ENCODE measurements around the gene MSH2. TPM values are rescaled to one million over a fixed set of nuclear protein-coding genes. Genes with fewer than 3 reads are reported as not detected.
"Not testable (repeated sequence)": the region's sequence is repeated elsewhere in the genome, so short reads cannot be mapped to it uniquely, and the experiment has no call there.

Gene MSH2
- total RNA-seq, 1 donor from 2014 or later = 13.1 TPM

DNA sequence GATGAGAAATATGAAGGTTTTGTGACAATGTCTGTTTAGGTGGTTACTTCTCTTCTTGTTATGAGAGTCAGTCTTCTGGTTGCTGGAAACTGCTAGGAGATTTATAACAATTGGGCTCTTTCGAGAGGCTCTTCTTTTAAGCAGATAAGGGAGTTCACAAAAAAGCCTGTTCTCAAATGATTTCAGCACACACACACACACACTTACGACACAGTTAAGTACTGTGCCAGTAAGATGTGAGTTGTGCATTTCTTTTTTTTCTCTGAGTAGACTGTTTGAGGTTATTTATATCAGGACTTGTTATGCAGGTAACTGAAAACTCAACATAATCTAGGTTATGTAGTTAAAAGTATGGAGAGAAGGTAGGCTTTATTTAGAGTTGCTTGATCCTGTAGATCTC, 49.8 kb downstream of the MSH2 start:
- Histone ChIP-seq H3K27me3 (ENCODE audit: low read depth) (no peaks in the 10 kb centered on the region), H3K27ac (no peak overlapping the region), H3K9me3 (no peaks in the 10 kb centered on the region), H3K4me3 (no peak overlapping the region), H3K4me1 (no peaks in the 10 kb centered on the region), H3K36me3 (no peaks in the 10 kb centered on the region)
- intact Hi-C loops (cut with DNase I) = no loop called here
- no peak for ATAC-seq
- TF ChIP-seq, protein P1, sequence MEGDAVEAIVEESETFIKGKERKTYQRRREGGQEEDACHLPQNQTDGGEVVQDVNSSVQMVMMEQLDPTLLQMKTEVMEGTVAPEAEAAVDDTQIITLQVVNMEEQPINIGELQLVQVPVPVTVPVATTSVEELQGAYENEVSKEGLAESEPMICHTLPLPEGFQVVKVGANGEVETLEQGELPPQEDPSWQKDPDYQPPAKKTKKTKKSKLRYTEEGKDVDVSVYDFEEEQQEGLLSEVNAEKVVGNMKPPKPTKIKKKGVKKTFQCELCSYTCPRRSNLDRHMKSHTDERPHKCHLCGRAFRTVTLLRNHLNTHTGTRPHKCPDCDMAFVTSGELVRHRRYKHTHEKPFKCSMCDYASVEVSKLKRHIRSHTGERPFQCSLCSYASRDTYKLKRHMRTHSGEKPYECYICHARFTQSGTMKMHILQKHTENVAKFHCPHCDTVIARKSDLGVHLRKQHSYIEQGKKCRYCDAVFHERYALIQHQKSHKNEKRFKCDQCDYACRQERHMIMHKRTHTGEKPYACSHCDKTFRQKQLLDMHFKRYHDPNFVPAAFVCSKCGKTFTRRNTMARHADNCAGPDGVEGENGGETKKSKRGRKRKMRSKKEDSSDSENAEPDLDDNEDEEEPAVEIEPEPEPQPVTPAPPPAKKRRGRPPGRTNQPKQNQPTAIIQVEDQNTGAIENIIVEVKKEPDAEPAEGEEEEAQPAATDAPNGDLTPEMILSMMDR (IDR thresholded peaks at IDR 0.05) = no peak
- DNase-seq = no peak

DNA sequence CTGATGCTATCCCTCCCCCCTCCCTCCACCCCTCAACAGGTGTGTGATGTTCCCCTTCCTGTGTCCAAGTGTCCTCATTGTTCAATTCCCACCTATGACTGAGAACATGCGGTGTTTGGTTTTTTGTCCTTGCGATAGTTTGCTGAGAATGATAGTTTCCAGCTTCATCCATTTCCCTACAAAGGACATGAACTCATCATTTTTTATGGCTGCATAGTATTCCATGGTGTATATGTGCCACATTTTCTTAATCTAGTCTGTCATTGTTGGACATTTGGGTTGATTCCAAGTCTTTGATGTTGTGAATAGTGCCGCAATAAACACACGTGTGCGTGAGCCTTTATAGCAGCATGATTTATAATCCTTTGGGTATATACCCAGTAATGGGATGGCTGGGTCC, 51.9 kb downstream of the MSH2 start:
- H3K4me3 ChIP-seq; intact Hi-C loops (cut with DNase I); DNase-seq; H3K9me3 ChIP-seq; H3K4me1 ChIP-seq; H3K36me3 ChIP-seq; ATAC-seq; H3K27ac ChIP-seq; H3K27me3 ChIP-seq (ENCODE audit: low read depth): not testable (repeated sequence)

DNA sequence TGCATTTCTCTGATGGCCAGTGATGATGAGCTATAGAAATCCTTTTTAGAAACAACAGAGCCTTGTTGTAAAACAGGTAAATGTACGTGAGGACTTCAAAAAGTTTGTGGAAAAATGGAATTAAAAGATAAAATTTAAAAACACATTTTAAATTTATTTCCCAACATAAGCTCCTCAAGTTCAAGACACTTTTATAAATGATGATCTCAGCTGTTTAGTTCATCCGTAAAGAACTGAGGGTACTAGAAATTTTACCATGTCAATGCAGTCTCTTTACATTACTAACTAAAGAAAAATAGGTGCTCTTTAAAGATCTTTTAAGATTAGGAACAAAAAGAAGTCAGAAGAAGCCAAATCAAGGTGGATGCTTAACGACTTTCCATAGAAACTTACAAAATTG, 52.5 kb downstream of the MSH2 start:
- Histone ChIP-seq H3K4me3 (no peak overlapping the region), H3K9me3 (no peaks in the 10 kb centered on the region), H3K27ac (no peak overlapping the region), H3K36me3 (no peaks in the 10 kb centered on the region), H3K4me1 (no peaks in the 10 kb centered on the region), H3K27me3 (ENCODE audit: low read depth) (no peaks in the 10 kb centered on the region)
- DNase-seq (no peak), ATAC-seq (no peak)
- intact Hi-C loops (cut with DNase I) = no loop called here
- TF ChIP-seq, protein P1 (IDR thresholded peaks at IDR 0.05) = no peak

DNA sequence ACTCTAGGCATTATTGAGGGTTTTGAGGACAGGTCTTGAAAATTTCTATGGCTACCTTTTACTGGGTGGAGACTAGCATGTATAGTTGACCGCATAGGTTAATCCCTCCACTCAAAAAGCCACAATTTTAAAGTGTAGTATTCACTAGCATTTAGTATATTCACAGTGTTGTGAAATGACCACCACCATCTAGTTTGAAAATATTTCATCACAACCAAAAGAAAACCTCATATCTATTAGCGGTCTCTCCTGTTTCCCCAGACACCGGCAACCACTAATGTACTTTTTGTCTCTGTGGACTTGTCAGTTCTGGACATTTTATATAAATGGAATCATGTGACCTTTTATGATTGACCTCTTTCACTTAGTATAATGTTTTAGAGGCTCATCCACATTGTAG, 53.9 kb downstream of the MSH2 start:
- H3K36me3 ChIP-seq = no peaks in the 10 kb centered on the region
- TF ChIP-seq, protein P1 (IDR thresholded peaks at IDR 0.05) = no peak
- no peaks in the 10 kb centered on the region for H3K9me3 ChIP-seq
- ATAC-seq (no peak), DNase-seq (no peak)
- H3K4me3 ChIP-seq = no peak overlapping the region
- H3K27ac ChIP-seq = no peak overlapping the region
- intact Hi-C loops (cut with DNase I) = no loop called here
- H3K27me3 ChIP-seq (ENCODE audit: low read depth) = no peaks in the 10 kb centered on the region
- no peaks in the 10 kb centered on the region for H3K4me1 ChIP-seq

DNA sequence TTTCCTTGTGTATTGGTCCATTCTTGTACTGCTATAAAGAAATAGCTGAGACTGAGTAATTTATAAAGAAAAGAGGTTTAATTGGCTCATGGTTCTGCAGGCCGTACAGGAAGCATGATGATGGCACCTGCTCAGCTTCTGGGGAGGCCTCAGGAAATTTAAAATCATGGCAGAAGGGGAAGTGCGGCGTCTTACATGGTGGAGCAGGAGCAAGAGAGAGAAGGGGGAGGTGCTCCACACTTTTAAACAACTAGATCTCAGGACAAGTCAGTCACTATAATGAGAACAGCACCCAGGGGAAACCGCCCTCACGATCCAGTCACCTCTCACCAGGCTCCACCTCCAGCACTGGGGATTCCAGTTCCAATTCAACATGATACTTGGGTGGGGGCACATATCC, 54.3 kb downstream of the MSH2 start:
- H3K36me3 ChIP-seq = no peaks in the 10 kb centered on the region
- no peak for ATAC-seq
- H3K9me3 ChIP-seq = no peaks in the 10 kb centered on the region
- no peak for DNase-seq
- no peak overlapping the region for H3K27ac ChIP-seq
- H3K4me1 ChIP-seq = no peaks in the 10 kb centered on the region
- no peak overlapping the region for H3K4me3 ChIP-seq
- TF ChIP-seq, protein P1 (IDR thresholded peaks at IDR 0.05) = no peak
- no peaks in the 10 kb centered on the region for H3K27me3 ChIP-seq (ENCODE audit: low read depth)
- intact Hi-C loops (cut with DNase I) = no loop called here

DNA sequence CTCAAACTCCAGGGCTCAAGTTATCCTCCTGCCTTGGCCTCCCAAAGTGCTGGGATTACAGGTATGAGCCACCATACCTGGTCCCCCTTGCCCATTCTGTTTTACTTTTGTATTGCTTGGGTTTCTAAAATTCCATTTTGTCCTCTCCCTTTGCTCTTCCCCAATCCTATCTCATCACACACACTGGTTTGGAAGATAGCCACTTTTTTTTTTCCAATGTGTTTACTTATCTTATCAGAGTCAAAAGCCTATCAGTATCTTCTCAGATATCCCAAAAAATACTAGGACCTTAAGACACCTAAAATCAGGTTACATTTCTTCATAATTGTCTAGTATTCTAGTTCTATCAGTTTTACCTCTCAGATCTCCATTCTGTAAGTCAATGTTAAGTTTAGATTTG, 56.1 kb downstream of the MSH2 start:
- ATAC-seq = no peak
- no peak overlapping the region for H3K27ac ChIP-seq
- H3K27me3 ChIP-seq (ENCODE audit: low read depth) = no peaks in the 10 kb centered on the region
- no peaks in the 10 kb centered on the region for H3K4me1 ChIP-seq
- DNase-seq = no peak
- intact Hi-C loops (cut with DNase I) = no loop called here
- peaks cover 10% of the 10 kb centered on the region for H3K36me3 ChIP-seq
- H3K4me3 ChIP-seq = no peak overlapping the region
- no peaks in the 10 kb centered on the region for H3K9me3 ChIP-seq
- TF ChIP-seq, protein P1 (IDR thresholded peaks at IDR 0.05) = no peak
